Hematopoietic multipotent progenitor cell treated with erythropoietin and hydrocortisone succinate and interleukin-3 and kit ligand, for 6 days (in vitro differentiated cells): Measurements from ENCODE around the gene PLEKHG4B.
"Not testable (repeated sequence)": the region's sequence is repeated elsewhere in the genome, so short reads cannot be mapped to it uniquely, and the experiment has no call there.

Experiments
- DNase-seq: peaks from one replicate; pipeline ENCODE4 v3.0.0-alpha.2; 2015

PLEKHG4B gene

GRCh38 chr5:94113-94892 is 2.3 kb downstream of the PLEKHG4B start:
- DNase-seq, result no peak

GRCh38 chr5:95241-95980 is 3.4 kb downstream of the PLEKHG4B start:
- DNase-seq, result no peak

- no peak for DNase-seq
These were observed 5.2 kb downstream of the PLEKHG4B start for GRCh38 chr5:96976-97660.

GRCh38 chr5:99815-100214 is 7.8 kb downstream of the PLEKHG4B start:
- no peak for DNase-seq

- DNase-seq, result no peak
These were observed 10.6 kb downstream of the PLEKHG4B start for GRCh38 chr5:102411-103043.

- not testable (repeated sequence) for DNase-seq
These were observed 12.1 kb downstream of the PLEKHG4B start for GRCh38 chr5:104106-104505.

- DNase-seq, result no peak
These were observed 12.9 kb downstream of the PLEKHG4B start for GRCh38 chr5:104778-105296.

- no peak for DNase-seq
These were observed 13.6 kb downstream of the PLEKHG4B start for GRCh38 chr5:105504-106070.

- no peak for DNase-seq
These were observed 14.6 kb downstream of the PLEKHG4B start for GRCh38 chr5:106587-106986.

- no peak for DNase-seq
These were observed 15.6 kb downstream of the PLEKHG4B start for GRCh38 chr5:107526-107925.

GRCh38 chr5:109826-110225 is 17.9 kb downstream of the PLEKHG4B start:
- DNase-seq, result no peak

- DNase-seq, result no peak
These were observed 18.4 kb downstream of the PLEKHG4B start for GRCh38 chr5:110270-110888.

GRCh38 chr5:111171-111570 is 19.2 kb downstream of the PLEKHG4B start:
- DNase-seq, result no peak

GRCh38 chr5:119486-120097 is 27.6 kb downstream of the PLEKHG4B start:
- no peak for DNase-seq

- no peak for DNase-seq
These were observed 29.5 kb downstream of the PLEKHG4B start for GRCh38 chr5:121432-121831.

GRCh38 chr5:125815-126214 is 33.8 kb downstream of the PLEKHG4B start:
- DNase-seq, result no peak

- DNase-seq, result no peak
These were observed 34.8 kb downstream of the PLEKHG4B start for GRCh38 chr5:126806-127205.

GRCh38 chr5:127886-128285 is 35.9 kb downstream of the PLEKHG4B start:
- no peak for DNase-seq

GRCh38 chr5:128446-128845 is 36.5 kb downstream of the PLEKHG4B start:
- no peak for DNase-seq

- DNase-seq, result no peak
These were observed 37.2 kb downstream of the PLEKHG4B start for GRCh38 chr5:129148-129547.

GRCh38 chr5:129820-130219 is 37.9 kb downstream of the PLEKHG4B start:
- DNase-seq, result no peak
